Transverse colon (tissue), 4 donors: ENCODE data around the gene EXOC8.

Experiments
- CTCF ChIP-seq, 5 experiments: fragments of 200-600 bp in 3 of 5; fragments of 450-650 bp in 2 of 5; sonication (generic) in 3 of 5; IDR thresholded peaks; 1 replicate in 2 of 5; 2 replicates in 3 of 5; pipeline ENCODE4 v1.5.1; 2016 to 2017; ENCODE audit warnings: antibody characterized with exemption in 5 of 5, inconsistent platforms in 3 of 5, mild to moderate bottlenecking in 2 of 5, moderate library complexity in 1 of 5
- EP300 ChIP-seq: sonication (generic); formaldehyde crosslinking; IDR thresholded peaks from one replicate; pipeline ENCODE4 v1.6.1; 2017; ENCODE audit warnings: antibody characterized with exemption, low read depth
- POLR2A ChIP-seq: fragments of 450-650 bp; IDR thresholded peaks from one replicate; pipeline ENCODE4 v1.6.1; 2016; ENCODE audit warnings: antibody characterized with exemption, mild to moderate bottlenecking, moderate library complexity
- POLR2AphosphoS5 ChIP-seq, 3 donors: sonication (generic); formaldehyde crosslinking; IDR thresholded peaks; one replicate each; pipeline ENCODE4 v1.6.1; 2016; ENCODE audit warnings: antibody characterized with exemption in 3 of 3

- TF ChIP-seq CTCF (IDR thresholded peaks at IDR 0.05) (no peak), POLR2AphosphoS5 (IDR thresholded peaks at IDR 0.05) (no peak), POLR2A (no peak), EP300 (no peak)
These were observed 18.6 kb downstream of the EXOC8 start for GRCh38 chr1:231319080-231319479.
